ENCODE data around the gene GIMAP6.
"Not testable (repeated sequence)": the region's sequence is repeated elsewhere in the genome, so short reads cannot be mapped to it uniquely, and the experiment has no call there.

The GIMAP6 gene

DNA sequence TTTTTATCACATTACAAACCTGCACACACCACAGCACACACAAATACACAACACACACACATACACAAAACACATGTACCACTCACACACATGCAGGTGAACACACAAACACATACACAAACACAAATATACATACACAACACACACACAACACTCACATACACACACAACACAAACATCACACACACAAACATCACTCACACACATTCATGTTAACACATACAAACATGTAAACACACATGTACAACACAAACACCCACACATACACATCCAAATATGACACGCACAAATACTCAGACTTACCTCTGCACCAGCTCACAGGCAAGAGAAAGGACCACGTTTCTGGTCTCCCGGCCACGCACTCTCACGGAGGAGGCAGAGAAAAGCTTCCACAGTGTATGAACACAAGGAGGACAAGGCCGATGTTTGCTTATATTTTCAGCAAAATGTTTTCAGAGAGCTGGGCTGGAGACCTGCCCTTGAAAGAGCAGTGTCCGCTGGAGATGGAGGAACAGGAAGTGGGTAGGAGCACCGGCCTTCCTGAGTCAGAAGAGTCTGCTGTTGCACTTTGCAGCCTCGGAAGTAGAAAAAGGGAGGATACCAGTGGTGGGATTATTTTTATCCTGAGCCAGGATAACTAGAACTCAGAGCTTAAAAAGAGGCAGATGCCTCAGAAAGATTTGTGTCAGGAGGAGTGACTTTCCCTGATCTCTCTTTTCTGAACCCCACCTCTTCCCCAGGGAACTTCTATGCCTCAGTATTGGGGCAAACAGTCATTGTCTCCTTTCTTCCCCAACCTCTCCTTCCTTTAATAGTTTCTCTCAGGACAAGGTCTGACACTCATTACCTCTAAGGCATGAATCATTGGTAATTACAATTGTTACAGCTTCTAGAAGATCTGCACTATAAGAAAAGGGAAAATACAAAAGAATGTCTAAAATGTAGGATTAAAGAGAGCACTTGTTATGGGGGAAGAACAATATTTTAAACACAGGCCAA, at the start of gene GIMAP6:
GIMAP6 (minus strand) TSS at position 520 of the 999 bp plus-strand sequence. CDS start 2,243 bp downstream, outside the sequence.
- DNase-seq (ENCODE audit: low spot score) = peak; percentile 61

DNA sequence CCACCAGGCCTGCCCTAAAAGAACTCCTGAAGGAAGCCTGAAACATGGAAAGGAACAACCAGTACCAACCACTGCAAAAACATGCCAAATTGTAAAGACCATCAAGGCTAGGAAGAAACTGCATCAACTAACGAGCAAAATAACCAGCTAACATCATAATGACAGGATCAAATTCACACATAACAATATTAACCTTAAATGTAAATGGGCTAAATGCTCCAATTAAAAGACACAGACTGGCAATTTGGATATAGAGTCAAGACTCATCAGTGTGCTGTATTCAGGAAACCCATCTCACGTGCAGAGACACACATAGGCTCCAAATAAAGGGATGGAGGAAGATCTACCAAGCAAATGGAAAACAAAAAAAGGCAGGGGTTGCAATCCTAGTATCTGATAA, 48.2 kb upstream of the GIMAP6 start:
- DNase-seq (ENCODE audit: low spot score) = not testable (repeated sequence)

DNA sequence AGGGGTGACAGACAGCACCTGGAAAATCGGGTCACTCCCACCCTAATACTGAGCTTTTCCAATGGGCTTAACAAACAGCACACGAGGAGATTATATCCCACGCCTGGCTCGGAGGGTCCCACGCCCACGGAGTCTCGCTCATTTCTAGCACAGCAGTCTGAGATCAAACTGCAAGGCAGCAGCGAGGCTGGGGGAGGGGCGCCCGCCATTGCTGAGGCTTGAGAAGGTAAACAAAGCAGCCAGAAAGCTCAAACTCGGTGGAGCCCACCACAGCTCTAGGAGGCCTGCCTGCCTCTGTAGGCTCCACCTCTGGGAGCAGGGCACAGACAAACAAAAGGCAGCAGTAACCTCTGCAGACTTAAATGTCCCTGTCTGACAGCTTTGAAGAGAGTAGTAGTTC, 46.4 kb upstream of the GIMAP6 start:
- not testable (repeated sequence) for DNase-seq (ENCODE audit: low spot score)

DNA sequence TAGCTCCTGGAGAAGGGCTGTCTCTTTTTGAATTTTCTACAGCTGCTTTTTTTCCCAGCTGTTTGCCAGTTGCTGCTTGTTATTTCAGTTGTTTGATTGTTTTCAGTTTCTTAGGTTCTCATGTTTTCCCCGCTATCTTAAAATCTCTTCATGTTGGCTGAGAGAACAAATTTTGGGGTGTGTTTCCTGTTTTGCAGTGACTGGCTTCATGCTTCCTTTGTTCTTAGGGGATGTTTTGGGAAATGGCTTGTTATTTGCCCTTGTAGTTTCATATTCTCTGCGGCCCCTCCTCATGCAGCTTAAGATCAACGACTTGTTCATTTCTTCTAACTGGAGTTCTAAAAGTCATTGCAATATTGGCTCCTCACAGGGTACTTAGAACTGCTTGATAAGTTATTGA, 44.7 kb upstream of the GIMAP6 start:
- DNase-seq (ENCODE audit: low spot score) = peak; percentile 76

DNA sequence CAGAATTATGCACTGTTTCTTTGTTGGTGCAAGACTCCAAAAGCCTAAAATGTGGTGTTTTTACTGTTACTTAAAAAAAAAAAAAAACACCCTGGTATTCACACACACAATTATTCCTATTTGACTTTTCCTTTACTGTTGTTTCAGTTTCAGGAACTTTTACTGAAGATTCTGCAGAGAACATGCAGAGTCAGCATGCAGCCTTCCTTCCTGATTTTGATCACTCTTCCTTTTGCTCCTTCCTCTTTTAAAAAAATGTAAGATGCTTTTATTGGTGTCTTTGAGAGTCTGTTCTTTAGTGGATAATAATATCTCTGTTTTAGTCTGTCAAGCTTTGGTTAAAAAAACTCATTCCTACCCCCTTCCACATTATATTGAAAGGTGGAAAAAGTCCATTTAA, 44.1 kb upstream of the GIMAP6 start:
- DNase-seq (ENCODE audit: low spot score) = not testable (repeated sequence)

DNA sequence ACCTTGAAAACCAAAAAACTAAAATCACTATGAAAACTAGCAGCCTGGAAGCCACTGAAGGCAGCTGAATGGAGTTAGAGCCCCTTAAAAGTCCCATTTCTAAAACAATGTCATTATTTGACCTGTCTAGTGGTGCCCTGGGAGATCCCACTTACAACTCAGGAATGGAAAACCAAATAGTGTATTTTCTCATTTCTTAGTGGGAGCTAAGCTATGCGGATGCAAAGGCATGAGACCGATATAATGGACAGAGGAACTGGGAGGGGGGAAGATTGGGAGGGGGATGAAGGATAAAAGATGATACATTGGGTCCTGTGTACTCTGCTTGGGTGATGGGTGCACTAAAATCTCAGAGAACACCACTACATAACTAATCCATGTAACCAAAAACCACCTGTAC, 43.5 kb upstream of the GIMAP6 start:
- no peak for DNase-seq (ENCODE audit: low spot score)

DNA sequence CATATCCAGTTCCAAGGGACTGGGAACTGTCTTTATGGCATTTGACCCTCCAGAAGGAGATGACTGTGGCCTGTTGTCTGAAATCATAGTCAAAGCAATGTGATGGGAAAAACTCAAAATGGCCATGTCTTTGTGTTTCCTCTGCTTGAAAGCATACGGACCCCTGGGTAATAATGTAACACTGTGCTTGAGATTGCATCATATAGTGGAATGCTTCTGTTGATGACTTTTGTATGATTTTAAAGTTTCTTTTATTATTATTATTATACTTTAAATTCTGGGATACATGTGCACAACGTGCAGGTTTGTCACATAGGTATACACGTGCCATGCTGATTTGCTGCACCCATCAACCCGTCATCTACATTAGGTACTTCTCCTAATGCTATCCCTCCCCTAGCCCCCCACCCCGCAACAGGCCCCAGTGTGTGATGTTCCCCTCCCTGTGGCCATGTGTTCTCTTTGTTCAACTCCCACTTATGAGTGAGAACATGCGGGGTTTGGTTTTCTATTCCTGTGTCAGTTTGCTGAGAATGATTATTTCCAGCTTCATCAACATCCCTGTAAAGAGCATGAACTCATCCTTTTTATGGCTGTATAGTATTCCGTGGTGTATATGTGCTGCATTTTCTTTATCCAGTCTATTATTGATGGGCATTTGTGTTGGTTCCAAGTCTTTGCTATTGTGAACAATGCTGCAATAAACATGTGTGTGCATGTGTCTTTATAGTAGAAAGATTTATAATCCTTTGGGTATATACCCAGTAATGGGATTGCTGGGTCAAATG, 39.8 kb upstream of the GIMAP6 start:
- not testable (repeated sequence) for DNase-seq (ENCODE audit: low spot score)

DNA sequence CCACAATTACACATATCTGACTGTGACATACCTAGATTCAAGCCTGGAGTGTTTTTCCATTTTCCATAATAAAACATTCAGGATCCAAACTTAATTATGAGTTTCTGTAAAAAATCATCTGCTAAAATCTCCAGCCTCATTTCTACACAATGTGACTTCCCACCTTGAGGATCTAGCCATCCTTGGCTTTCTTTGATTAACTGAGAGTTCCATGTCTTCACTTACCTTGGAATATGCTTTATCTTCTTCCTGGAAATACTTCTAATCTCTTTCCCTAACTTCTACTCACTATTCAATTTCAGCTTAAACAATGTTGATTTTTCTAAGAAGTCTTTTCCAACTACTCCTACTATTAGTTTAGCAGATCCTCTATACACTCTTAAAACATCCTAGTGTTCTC, 36.8 kb upstream of the GIMAP6 start:
- no peak for DNase-seq (ENCODE audit: low spot score)

DNA sequence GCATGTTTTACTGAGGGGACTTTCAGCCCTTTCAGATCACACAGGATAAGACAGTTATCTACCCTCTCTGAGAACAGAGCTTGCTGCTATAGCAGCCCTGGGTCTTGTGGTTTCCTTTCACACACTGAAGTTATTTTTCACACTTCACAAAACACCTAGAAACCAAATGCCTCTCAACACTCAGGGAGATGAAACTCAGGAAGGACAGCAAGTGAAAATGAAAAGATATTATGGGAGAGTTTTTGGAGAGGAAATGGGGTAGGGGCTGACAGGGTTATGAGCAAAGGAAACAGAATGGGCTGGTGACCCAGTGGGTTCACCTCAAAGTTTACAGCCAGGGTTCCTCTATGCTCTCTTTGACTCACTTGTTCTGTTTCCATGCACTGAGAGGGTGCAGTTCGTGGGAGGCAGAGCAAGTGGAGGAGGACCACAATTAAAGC, 36.3 kb upstream of the GIMAP6 start:
- peak; percentile 84 for DNase-seq (ENCODE audit: low spot score)

DNA sequence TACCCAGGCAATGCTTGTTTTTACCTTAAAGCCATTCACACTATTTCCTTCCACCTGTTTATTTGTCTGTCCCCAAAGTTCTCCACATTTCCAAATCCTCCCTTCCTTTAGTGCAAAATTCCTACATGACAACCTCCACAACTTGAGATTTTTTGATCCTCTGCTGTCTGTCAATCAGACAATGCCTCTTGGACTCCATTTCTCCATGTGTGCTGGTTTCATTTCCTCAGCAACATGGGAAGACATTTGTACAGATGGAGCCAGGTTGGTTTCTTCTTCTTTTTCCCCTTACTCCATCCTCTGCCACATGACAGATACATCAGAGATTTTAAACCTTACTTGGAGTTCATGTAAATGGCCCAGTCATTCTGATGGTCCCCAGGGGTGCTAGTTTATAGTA, 34.2 kb upstream of the GIMAP6 start:
- DNase-seq (ENCODE audit: low spot score) = no peak

DNA sequence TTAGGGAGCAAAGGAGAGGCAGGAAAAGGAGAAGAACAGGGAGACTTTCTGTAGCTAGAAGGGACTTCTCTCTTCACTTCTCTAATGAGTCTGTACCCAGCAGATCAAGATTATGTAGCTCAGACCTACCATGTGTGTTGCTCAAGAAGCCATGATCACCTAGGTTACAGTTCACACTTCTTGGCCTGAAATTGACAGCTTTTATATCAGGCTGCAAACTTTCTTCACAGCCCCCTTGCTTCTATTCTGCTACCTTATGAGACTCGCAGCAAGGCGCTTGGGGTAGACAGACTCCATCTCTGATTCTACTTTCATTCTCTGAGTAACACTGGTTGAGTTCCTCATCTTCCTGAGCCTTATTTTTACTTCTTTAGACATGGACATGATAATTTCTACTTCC, 33.7 kb upstream of the GIMAP6 start:
- peak; percentile 62 for DNase-seq (ENCODE audit: low spot score)

DNA sequence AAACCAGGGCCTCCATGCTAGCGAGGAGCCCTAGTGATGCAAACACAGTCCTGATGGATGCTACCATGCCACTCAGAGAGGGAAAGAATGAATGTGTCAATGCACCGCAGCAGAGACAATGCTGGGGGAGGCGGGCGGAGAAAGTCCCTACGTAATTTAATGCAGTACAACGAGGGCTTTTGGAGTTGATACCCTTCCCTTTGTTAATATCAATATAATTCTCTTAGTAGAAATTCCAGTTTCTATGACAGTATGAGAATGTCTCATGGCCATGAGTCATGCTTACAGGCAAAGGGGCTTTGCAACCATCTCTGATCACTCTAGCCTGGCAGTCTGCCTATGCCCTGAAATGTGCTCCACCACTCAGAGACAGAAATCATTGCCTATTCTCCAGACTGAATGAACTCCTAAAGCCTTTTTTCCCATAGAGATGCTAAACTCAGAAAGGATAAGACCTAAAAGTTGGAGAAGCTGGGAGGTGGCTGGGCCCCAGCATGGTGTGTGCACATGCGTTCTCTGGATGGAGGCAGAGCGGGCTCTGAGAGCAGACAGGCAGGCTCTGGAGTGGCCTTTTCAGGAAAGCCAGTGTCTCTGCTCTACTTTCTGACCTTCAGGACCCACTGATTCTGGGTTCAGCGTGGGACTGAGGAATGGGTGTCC, 33.0 kb upstream of the GIMAP6 start:
- peak; percentile 66 for DNase-seq (ENCODE audit: low spot score)

DNA sequence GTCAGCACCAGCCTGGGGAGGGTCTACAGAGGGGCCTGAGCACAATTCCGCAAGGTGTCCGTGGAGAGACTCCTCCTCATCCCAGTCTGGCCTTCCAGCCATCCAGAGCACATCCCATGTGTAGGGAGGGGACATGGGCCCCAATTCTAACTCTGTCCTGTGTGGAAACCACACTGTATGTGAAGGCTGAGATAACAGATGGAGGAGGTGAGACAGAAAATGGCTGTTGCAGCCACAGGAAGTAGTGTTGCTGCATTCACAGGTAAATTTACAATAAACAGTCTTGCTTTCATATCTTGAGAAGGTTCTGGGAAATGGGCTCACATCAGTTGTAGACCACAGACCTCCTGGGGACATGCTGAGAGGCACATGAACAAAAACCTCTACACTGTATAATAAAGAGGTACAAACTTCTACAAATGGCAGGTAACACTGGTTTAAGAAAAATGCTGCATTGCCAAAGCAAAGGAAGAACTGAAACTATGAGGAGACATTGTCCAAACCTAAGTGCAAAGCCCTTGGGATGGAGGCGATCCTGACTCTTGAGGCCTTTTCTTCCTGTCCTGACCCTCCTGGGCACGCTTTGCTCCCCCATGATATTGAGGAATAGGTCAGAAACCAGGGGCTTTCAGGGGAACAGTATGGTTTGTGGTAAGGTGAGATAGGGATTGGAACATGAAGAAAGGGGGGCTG, 31.8 kb upstream of the GIMAP6 start:
- peak; percentile 77 for DNase-seq (ENCODE audit: low spot score)

DNA sequence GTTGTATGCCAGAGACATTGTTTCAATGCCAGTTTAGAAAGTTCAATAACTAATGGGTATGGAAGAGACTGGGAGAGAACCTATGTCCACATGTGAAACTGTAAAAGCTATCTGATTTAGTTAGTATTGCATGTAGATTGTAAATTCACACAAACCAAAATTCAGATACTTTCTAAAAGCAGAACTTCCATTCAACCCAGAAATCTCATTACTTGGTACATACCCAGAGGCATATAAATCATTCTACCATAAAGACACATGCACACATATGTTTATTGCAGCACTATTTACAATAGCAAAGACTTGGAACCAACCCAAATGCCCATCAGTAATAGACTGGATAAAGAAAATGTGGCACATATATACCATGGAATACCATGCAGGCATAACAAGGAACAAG, 30.6 kb upstream of the GIMAP6 start:
- not testable (repeated sequence) for DNase-seq (ENCODE audit: low spot score)

DNA sequence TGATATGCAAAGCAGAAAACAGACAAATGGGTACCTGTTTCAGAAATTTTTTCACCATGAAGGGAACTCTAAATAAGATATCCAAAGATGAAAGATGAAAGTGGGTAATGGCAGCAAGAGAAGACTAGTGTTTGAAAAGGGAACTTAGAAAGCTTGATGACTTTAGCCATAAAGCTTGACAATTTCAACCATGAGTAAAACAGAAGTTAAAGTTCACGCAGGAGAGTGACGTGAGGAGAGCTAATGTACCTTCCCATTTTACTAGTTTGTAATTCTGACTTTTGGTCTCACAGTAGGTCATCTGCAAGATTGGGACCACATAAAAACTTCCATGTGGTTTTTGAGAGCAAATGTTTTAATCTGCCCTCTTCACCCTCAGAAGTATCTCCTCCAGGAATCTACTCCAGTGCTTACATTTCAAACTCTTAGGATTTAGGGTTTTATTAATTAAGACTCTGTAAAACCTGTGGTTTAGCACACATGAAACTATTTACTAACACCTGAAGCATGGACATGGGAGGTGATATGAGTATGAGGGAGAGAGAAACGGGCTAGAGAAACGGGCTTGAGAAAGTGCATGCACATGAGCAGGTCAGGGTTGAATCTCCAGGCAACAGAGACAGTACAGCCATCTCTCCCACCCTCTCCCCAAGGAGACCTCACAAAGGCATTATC, 28.9 kb upstream of the GIMAP6 start:
- no peak for DNase-seq (ENCODE audit: low spot score)

DNA sequence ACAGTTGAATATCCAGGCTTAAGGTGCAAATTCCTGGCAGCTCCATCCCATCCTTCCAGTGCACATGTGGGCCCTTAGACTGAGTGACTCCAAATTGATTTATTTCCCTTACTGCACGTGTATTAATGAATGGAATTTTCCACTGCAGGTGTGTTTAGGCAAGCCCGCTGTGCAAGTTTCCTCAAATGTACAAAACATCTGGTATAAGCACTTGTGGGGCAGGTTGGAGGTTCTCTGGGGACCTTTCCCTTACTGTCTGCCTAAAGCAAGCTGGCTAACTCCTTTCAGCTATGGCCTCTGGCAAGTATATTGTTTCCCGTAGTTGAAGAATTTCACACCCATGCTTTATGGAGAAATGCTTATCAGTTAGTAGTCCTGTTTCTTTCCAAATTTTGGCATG, 25.3 kb upstream of the GIMAP6 start:
- no peak for DNase-seq (ENCODE audit: low spot score)

DNA sequence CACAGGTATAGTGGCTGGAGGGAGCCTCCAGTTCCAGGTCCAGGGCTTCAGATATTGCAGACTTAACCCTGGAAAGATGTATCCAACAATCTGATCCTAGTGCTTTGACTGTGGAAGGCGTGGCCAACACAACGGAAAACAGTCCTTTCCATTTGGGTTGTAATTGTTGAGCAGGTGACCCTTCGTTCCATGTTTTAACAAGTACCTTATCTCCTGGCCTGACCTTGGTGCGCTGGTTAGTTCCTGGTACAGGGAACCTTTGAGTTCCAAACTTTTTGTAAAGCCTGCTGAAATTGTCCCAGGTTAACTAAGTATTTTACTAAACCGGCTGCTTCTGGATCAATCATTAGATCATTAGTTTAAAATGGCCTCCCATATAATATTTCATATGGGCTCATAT, 23.9 kb upstream of the GIMAP6 start:
- no peak for DNase-seq (ENCODE audit: low spot score)

DNA sequence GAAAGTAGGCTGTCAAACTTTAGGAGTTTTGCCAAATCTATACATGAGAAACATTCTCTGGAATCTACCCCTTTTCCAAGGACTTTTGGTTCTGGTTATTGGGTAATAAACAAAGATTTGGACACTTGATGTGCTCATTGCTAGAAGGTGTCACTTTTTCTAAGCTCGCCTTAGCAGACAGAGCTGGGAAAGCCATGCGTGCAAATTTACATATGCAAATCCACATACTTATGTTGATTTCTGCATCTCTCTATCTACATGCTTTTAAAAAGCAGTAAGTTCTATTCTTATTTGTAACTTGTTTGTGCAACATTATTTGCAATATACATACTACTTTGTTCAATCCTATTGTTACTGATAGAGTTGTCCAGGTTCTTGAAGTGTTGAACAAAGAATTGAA, 22.5 kb upstream of the GIMAP6 start:
- no peak for DNase-seq (ENCODE audit: low spot score)

DNA sequence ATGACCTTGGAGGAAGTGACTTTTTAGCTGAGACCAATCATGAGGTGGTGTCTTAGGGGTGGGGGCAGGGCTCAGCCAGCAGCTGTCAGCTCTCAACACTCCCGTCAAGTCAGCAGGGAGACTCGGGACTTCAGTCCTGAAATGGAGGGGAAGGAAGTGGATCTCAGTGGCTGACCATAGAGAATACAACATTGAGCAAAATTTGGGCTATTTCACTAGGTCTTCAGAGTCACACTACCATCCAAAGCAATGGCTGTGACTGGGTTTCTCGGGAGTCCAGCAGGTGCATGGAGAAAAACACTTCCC, 16.8 kb upstream of the GIMAP6 start:
- DNase-seq (ENCODE audit: low spot score) = no peak

DNA sequence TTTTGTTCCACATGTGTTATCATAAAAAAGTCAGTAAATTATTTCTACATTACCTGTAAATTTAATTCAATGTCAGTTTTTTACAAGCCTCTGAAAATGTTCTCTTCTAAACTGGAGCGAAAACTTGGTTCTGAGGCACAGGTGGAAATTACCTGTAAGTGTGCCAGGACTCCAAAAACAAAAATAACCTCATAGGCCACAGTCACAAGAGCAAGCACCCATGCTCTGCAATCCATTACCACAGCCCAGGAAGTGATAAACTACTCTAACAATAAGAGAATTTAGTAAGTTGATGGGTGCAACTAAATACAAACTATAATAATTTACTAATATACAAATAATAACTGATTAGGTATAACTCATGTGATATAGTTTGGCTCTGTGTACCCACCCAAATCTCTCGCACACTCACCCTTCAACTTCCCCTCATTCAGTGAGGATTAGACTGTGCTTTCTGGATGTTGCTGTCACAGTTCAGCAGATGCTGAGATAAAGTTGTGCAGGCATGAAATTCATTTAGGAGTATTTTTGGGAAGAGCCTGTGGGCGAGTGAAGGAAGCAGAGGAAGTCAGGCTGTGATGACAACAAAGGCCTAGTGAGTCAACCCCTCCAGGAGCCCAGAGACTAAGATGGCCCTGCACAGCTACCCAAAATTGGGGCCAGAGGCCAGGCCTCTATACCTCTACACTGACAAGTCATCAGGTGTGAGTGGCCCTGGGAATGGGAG, 16.3 kb upstream of the GIMAP6 start:
- DNase-seq (ENCODE audit: low spot score) = peak; percentile 57
